ENCODE results near the gene SUFU.

DNA sequence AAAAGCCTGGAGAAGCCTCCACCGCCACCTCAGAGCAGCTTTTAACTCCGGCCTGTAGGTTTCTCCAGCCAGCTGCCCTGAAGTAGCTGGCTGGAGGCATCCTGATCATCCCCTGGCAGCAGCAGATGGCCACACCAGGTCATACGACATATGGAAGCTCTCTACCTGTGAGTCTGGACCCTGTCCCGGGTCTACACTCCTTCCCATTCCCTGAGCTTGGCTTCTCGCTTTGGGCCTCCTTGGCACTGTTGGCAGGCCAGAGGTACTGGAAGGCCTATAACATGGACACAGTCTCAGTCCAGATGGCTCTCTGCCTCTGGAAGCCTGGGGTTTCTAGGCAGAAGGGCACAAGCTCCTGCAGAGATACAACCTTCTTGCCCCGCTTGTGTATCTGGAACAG lies 97.0 kb downstream of the SUFU start:
- no peak for TF ChIP-seq POLR2A (IDR thresholded peaks at IDR 0.05; ENCODE audit: low read depth, low read length)
- no peak for TF ChIP-seq TAF1 (IDR thresholded peaks at IDR 0.05; ENCODE audit: borderline replicate concordance, low read depth, low read length)
